ENCODE data around the gene ACBD6. TPM values are rescaled to one million over a fixed set of nuclear protein-coding genes. Genes with fewer than 3 reads are reported as not detected.

Gene ACBD6
- total RNA-seq, 1 experiment from 2014 or later, result 63.7 TPM

GRCh38 chr1:180278194-180278515 lies 224.2 kb downstream of the ACBD6 start:
- CTCF ChIA-PET, result no interaction called here
- intact Hi-C loops (cut with micrococcal nuclease; ENCODE audit: unreplicated experiment), result no loop called here
- Histone ChIP-seq H3K4me3 (ENCODE audit: low read depth, low read length, poor library complexity, severe bottlenecking) (no peak overlapping the region), H3K4me1 (ENCODE audit: insufficient read depth, low read length, poor library complexity, severe bottlenecking) (peaks cover 8% of the 10 kb centered on the region), H3K9me3 (ENCODE audit: low read depth, low read length, poor library complexity, severe bottlenecking) (no peaks in the 10 kb centered on the region), H3K27ac (ENCODE audit: low read depth, low read length, poor library complexity, severe bottlenecking) (no peak overlapping the region), H3K27me3 (replicated peaks; ENCODE audit: insufficient read depth, low read depth, low read length, poor library complexity) (no peaks in the 10 kb centered on the region), H3K36me3 (ENCODE audit: insufficient read depth, low read length, poor library complexity, severe bottlenecking) (no peaks in the 10 kb centered on the region)
- POLR2A ChIA-PET (ENCODE audit: low non-redundant PET), result no interaction called here
- no peak for TF ChIP-seq EZH2 (IDR thresholded peaks at IDR 0.05; ENCODE audit: borderline replicate concordance, low read depth, low read length, poor library complexity, severe bottlenecking)
- TF ChIP-seq CTCF (conservative IDR thresholded peaks at IDR 0.05; ENCODE audit: low read depth, low read length), result no peak
- no TSS peak for BruUV-seq (replicated peaks)
- no peak for DNase-seq (ENCODE audit: low spot score)

GRCh38 chr1:180277476-180278193 lies 224.7 kb downstream of the ACBD6 start:
- POLR2A ChIA-PET (ENCODE audit: low non-redundant PET), result no interaction called here

GRCh38 chr1:180275726-180276125 lies 226.7 kb downstream of the ACBD6 start:
- TF ChIP-seq EZH2 (IDR thresholded peaks at IDR 0.05; ENCODE audit: borderline replicate concordance, low read depth, low read length, poor library complexity, severe bottlenecking) (no peak), CTCF (conservative IDR thresholded peaks at IDR 0.05; ENCODE audit: low read depth, low read length) (no peak)
- H3K27me3 ChIP-seq (replicated peaks; ENCODE audit: insufficient read depth, low read depth, low read length, poor library complexity), result no peaks in the 10 kb centered on the region
- intact Hi-C loops (cut with micrococcal nuclease; ENCODE audit: unreplicated experiment), result no loop called here
- POLR2A ChIA-PET (ENCODE audit: low non-redundant PET), result no interaction called here
- BruUV-seq (replicated peaks), result no TSS peak
- H3K9me3 ChIP-seq (ENCODE audit: low read depth, low read length, poor library complexity, severe bottlenecking), result no peaks in the 10 kb centered on the region
- H3K27ac ChIP-seq (ENCODE audit: low read depth, low read length, poor library complexity, severe bottlenecking), result no peak overlapping the region
- H3K36me3 ChIP-seq (ENCODE audit: insufficient read depth, low read length, poor library complexity, severe bottlenecking), result no peaks in the 10 kb centered on the region
- H3K4me1 ChIP-seq (ENCODE audit: insufficient read depth, low read length, poor library complexity, severe bottlenecking), result no peaks in the 10 kb centered on the region
- no peak for DNase-seq (ENCODE audit: low spot score)
- H3K4me3 ChIP-seq (ENCODE audit: low read depth, low read length, poor library complexity, severe bottlenecking), result no peak overlapping the region
- CTCF ChIA-PET, result no interaction called here

More at GRCh38 chr1:180277476-180278193, 224.7 kb downstream of the ACBD6 start:
- CTCF ChIA-PET, result no interaction called here
- DNase-seq (ENCODE audit: low spot score), result no peak
- no peak for TF ChIP-seq CTCF (conservative IDR thresholded peaks at IDR 0.05; ENCODE audit: low read depth, low read length)
- TF ChIP-seq EZH2 (IDR thresholded peaks at IDR 0.05; ENCODE audit: borderline replicate concordance, low read depth, low read length, poor library complexity, severe bottlenecking), result no peak
- H3K4me1 ChIP-seq (ENCODE audit: insufficient read depth, low read length, poor library complexity, severe bottlenecking), result peaks cover 3% of the 10 kb centered on the region
- no peak overlapping the region for H3K4me3 ChIP-seq (ENCODE audit: low read depth, low read length, poor library complexity, severe bottlenecking)
- intact Hi-C loops (cut with micrococcal nuclease; ENCODE audit: unreplicated experiment), result no loop called here
- BruUV-seq (replicated peaks), result no TSS peak
- no peaks in the 10 kb centered on the region for H3K27me3 ChIP-seq (replicated peaks; ENCODE audit: insufficient read depth, low read depth, low read length, poor library complexity)
- H3K36me3 ChIP-seq (ENCODE audit: insufficient read depth, low read length, poor library complexity, severe bottlenecking), result no peaks in the 10 kb centered on the region
- H3K27ac ChIP-seq (ENCODE audit: low read depth, low read length, poor library complexity, severe bottlenecking), result no peak overlapping the region
- no peaks in the 10 kb centered on the region for H3K9me3 ChIP-seq (ENCODE audit: low read depth, low read length, poor library complexity, severe bottlenecking)
